Activated T-helper 2 cell treated with anti-CD3 and anti-CD28 coated beads, Interferon-gamma antibody, Interleukin-2, Interleukin-4, amounts not matched to agents 10 μg/mL and 5 μg/mL and 100 μg/mL, durations not matched to agents 14 hours and 24 hours and 36 hours (primary cell): ENCODE measurements around the gene NCSTN. TPM values are rescaled to one million over a fixed set of nuclear protein-coding genes. Genes with fewer than 3 reads are reported as not detected.
A peak's percentile ranks its signal among the peaks of the same experiment; 100 is the strongest.

Experiments used
- DNase-seq: peaks from one replicate; pipeline ENCODE4 v3.0.0; 2021; ENCODE audit warnings: low spot score
- H3K27ac Mint-ChIP-seq: one replicate; pipeline ENCODE4 v1.8.0; 2021; ENCODE audit warnings: mixed read lengths
- H3K27me3 Mint-ChIP-seq: one replicate; pipeline ENCODE4 v1.8.0; 2021; ENCODE audit warnings: low read depth, mixed read lengths
- H3K36me3 Mint-ChIP-seq: one replicate; pipeline ENCODE4 v1.8.0; 2021; ENCODE audit warnings: low read depth, mixed read lengths
- H3K4me1 Mint-ChIP-seq: one replicate; pipeline ENCODE4 v1.8.0; 2021; ENCODE audit warnings: low read depth, mixed read lengths
- H3K4me3 Mint-ChIP-seq: one replicate; pipeline ENCODE4 v1.8.0; 2021; ENCODE audit warnings: low read depth, mild to moderate bottlenecking, moderate library complexity, mixed read lengths
- H3K9me3 Mint-ChIP-seq: one replicate; pipeline ENCODE4 v1.8.0; 2021; ENCODE audit warnings: mixed read lengths
- intact Hi-C: fragments of 100-400 bp; cut with micrococcal nuclease; formaldehyde crosslinking; loops from one replicate; pipeline ENCODE4 v1.15.1; 2023
- total RNA-seq: library from RNA; stranded (reverse); gene quantifications from 2 replicates; pipeline ENCODE4 v1.2.3, GENCODE V29; 2022

NCSTN gene
- total RNA-seq: 65.3 and 72.4 TPM in 2 replicates

DNA sequence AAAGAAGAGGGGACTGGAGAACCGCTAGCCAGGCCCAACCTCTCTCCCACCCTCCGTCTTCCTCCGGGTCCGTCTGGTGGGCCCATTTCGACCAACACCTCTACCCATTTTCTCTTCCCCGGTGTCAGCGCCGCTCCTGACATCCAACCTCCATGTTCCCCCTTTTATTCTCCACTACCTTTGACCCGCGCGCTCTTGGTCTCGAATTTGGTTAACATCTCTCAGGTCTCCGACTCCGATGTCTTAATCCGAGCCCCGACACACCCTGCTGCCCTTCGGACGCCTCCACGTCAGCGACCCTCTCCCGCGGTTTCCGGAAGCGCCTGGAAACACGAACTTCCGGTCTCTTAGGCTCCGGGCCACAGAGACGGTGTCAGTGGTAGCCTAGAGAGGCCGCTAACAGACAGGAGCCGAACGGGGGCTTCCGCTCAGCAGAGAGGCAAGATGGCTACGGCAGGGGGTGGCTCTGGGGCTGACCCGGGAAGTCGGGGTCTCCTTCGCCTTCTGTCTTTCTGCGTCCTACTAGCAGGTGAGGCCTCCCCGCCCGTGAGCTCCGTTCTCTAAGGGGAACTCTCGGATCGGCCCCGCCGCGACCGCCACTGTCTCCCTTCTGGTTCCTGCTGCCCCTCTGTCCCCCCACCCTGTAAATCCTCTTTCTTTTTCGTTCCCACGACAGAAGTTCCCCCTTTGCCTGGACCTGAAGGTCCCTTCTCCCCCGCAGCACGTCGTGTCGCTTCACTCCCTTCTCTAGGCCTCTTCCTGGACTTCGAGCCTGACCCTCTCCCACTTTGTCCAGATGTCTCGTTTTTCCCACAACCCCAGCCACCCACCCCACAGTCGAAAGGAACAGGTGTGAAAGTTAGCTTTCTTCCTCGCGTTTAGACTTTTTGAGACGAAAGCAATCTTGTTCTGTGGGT is at the start of gene NCSTN, which contains the start of gene COPA:
TSS of gene NCSTN (plus strand) at position 431 of the 917 bp plus-strand sequence. CDS start at position 445, 14 bp downstream.
TSS of gene COPA (minus strand) at position 298 of the 917 bp plus-strand sequence. CDS start at position 218, 80 bp downstream.
- intact Hi-C loops: loop anchor here (2.0 to 5.0 kb wide), 3 partner anchors 34 to 264 kb away; partner anchors contain the start of gene PEX19
- H3K36me3 Mint-ChIP-seq: peaks cover 54% of the 10 kb centered on the region
- H3K27ac Mint-ChIP-seq: peak within 1 kb of the TSS; percentile 99
- peaks cover 44% of the 10 kb centered on the region for H3K4me1 Mint-ChIP-seq
- DNase-seq: peak; percentile 87
- no peaks in the 10 kb centered on the region for H3K27me3 Mint-ChIP-seq
- peak within 1 kb of the TSS; percentile 99 for H3K4me3 Mint-ChIP-seq
- no peaks in the 10 kb centered on the region for H3K9me3 Mint-ChIP-seq

DNA sequence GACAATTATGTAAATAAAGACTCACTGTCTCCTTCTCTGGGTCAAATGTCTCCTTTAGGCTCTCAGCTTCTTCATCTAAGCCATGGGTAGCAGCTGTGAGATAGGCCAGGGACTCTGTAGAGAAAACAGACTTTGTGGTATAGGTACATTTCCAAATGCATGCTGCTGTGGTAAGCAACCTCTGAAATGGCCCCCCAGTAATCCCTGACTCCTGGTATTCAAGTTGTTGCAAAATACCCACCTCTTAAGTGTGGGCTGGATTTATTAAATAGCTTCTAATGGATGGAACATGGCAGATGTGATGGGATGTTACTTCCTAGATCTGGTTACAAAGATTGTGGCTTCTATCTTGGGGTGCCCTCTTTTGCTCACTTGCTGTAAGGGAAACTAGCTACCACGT is 47.1 kb upstream of the NCSTN start:
- H3K4me1 Mint-ChIP-seq: no peaks in the 10 kb centered on the region
- H3K9me3 Mint-ChIP-seq: no peaks in the 10 kb centered on the region
- no peak for DNase-seq
- H3K27ac Mint-ChIP-seq: no peak overlapping the region
- H3K4me3 Mint-ChIP-seq: no peak overlapping the region
- peaks cover 91% of the 10 kb centered on the region for H3K36me3 Mint-ChIP-seq
- no peaks in the 10 kb centered on the region for H3K27me3 Mint-ChIP-seq
- intact Hi-C loops: no loop called here

DNA sequence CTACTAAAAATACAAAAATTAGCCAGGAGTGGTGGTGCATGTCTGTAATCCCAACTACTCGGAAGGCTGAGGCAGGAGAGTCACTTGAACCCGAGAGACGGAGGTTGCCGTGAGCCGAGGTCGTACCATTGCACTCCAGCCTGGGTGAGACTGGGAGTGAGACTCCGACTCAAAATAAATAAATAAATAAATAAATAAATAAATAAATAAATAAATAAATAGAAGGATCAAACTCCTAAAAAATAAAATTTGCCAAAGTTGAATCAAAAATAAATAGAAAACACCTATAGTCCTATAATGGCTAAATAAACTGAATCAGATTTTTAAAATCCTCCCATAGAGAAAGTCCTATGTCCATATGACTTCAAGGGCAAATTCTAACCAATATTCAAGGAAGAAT is 43.0 kb upstream of the NCSTN start:
- Mint-ChIP-seq H3K4me3 (no peak overlapping the region), H3K9me3 (no peaks in the 10 kb centered on the region), H3K36me3 (peaks cover 71% of the 10 kb centered on the region)

DNA sequence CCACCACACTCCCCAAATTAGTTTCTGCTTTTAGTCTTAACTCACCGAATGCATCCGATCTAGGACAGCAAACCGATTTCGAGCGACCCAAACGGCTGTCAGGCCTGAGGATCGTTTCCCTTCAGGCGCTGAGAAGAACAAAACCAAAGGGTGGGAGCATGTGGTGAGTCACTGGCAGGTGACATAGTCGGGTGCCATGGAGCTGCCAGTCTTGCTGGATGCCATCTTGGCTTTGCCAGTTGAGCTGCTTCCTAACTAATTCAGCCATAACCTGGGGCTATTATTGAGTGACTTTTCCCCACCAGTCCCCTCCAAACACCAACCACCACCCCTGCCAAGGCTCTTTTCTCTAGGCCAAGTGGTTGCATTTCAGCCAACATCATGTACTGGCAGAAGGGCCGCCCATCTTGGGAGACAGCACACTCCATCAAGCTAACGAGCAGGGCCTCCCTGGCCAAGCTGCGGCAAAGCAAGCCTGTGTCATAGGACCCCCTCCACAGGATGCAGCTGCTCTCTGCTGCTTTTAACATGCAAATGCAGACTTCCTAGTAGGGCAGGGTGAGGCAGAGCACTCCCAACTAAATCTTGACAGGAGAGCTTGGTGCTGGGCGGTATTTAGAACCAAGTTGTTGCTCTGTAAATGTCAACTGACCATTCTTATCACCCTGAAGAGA is 35.9 kb upstream of the NCSTN start:
- Mint-ChIP-seq H3K4me1 (no peaks in the 10 kb centered on the region), H3K27me3 (no peaks in the 10 kb centered on the region), H3K27ac (no peak overlapping the region), H3K9me3 (no peaks in the 10 kb centered on the region), H3K36me3 (peaks cover 78% of the 10 kb centered on the region), H3K4me3 (no peak overlapping the region)
- no peak for DNase-seq
- intact Hi-C loops: no loop called here

More for the DNA sequence above, 43.0 kb upstream of the NCSTN start:
- H3K27me3 Mint-ChIP-seq: no peaks in the 10 kb centered on the region
- no peaks in the 10 kb centered on the region for H3K4me1 Mint-ChIP-seq
- no peak for DNase-seq
- no peak overlapping the region for H3K27ac Mint-ChIP-seq
- intact Hi-C loops: no loop called here

DNA sequence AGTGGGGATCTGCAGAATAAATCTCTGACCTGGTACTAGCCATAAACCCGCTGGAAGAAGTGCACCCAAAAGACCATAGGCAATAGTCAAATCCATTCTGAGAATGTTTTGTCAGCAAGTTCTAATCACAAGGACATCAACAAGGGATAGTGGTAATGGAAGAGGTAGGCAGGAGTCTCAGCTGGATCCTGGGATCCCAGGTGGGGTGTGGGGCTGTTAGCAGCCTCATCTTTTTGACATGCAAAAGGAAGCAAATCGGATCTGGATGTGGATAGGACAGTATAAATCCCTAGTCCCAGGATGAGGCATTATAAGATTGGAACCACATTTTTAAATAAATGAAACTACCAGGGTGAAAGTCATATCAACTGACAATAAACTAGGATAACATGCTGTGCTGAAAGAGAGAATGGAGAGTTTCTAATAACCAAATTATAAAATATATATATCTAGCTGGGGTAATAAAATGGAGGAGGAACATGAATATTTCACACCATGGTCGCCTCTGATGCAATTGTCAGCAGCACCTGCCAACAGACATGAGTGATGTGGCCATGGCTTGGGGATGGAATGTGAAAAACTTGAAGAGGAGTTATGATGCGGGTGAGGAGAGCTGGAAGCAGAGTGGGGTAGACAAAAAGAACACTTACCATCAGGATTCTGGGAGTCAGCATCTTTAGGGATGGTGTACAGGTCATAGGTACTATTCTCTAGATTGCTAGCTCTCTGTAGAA is 34.6 kb upstream of the NCSTN start:
- intact Hi-C loops: no loop called here
- DNase-seq: no peak
- Mint-ChIP-seq H3K27ac (no peak overlapping the region), H3K27me3 (no peaks in the 10 kb centered on the region), H3K9me3 (no peaks in the 10 kb centered on the region), H3K4me1 (no peaks in the 10 kb centered on the region), H3K4me3 (no peak overlapping the region), H3K36me3 (peaks cover 81% of the 10 kb centered on the region)

DNA sequence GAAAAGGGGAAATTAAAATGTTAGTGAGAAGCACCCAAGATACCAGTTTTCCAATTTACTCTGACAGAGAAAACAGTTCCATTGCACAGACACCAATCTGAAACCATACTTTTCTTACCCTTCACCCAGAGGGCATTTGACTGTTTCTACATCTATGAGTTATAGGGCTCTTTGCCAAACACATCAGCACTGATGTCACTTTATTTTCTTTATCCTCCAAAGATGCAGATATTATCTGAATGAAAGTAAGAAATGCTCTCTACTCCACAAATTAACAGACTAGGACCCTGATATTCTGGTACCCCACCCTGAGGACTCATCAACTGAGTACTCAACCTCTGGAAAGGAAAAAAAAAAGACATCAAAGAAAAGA is 34.0 kb upstream of the NCSTN start:
- Mint-ChIP-seq H3K27me3 (no peaks in the 10 kb centered on the region), H3K27ac (peak overlapping the region; percentile 23), H3K4me1 (no peaks in the 10 kb centered on the region), H3K4me3 (no peak overlapping the region), H3K36me3 (peaks cover 84% of the 10 kb centered on the region), H3K9me3 (no peaks in the 10 kb centered on the region)
- DNase-seq: no peak
- intact Hi-C loops: no loop called here

DNA sequence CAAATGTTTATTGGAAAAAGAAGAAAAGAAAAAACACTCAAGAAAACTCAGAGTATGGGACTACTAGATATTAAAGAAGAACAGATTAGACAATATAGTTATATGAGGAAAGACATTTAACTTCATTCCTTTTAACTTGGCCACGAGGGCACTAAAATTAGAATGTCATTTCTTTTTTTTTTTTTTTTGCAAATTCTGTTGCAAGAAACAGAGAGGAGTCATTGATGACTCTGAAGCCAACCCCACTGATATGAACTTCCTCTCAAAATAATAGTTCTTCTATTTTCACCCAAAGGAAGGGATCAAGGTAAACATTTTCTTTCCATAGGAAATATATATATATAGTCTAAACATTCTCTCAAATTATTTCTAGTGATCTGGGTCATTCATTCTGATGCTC is 33.6 kb upstream of the NCSTN start:
- DNase-seq: no peak
- no peaks in the 10 kb centered on the region for H3K4me1 Mint-ChIP-seq
- peaks cover 87% of the 10 kb centered on the region for H3K36me3 Mint-ChIP-seq
- intact Hi-C loops: no loop called here
- no peaks in the 10 kb centered on the region for H3K9me3 Mint-ChIP-seq
- H3K4me3 Mint-ChIP-seq: no peak overlapping the region
- peak overlapping the region; percentile 23 for H3K27ac Mint-ChIP-seq
- H3K27me3 Mint-ChIP-seq: no peaks in the 10 kb centered on the region

DNA sequence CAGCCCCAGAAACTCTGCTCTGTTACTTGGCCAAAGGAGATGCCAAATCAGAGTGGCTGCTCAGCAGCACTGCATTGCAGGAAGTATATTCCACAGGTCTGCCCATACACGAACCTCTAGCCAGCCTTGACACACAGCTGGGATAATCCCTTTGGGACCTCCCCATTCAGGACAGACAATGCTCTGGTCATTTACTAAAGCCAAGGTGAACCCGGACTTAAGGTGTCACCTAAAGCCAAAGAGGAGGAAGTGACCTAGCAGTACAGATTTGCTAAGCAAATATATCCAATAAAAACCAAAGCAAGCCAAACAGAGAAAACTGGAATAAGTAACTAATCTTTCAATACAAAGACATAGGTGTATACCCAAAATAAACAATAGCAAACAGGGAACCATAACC is 27.8 kb upstream of the NCSTN start:
- Mint-ChIP-seq H3K27ac (no peak overlapping the region), H3K4me1 (peaks cover 15% of the 10 kb centered on the region)
- no peak for DNase-seq

DNA sequence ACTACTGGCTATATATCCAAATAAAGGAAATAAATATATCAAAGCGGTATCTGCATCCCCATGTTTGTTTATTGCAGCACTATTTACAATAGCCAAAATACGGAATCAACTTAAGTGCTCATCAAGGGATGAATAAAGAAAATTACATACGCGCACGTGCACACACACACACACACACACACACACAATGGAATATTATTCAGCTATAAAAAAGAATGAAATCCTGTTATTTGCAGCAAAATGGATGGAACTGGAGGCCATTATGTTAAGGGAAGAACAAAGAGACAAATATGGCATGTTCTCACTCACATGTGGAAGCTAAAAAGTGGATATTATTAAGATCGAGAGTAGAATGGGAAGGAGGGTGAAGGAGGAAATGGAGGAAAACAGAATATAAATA is 20.4 kb upstream of the NCSTN start:
- Mint-ChIP-seq H3K9me3 (peaks cover 2% of the 10 kb centered on the region), H3K36me3 (peaks cover 70% of the 10 kb centered on the region), H3K27ac (no peak overlapping the region), H3K27me3 (no peaks in the 10 kb centered on the region), H3K4me1 (peaks cover 6% of the 10 kb centered on the region), H3K4me3 (no peak overlapping the region)
- intact Hi-C loops: no loop called here
- no peak for DNase-seq

More for the DNA sequence above, 27.8 kb upstream of the NCSTN start:
- Mint-ChIP-seq H3K4me3 (no peak overlapping the region), H3K36me3 (peaks cover 88% of the 10 kb centered on the region), H3K27me3 (no peaks in the 10 kb centered on the region), H3K9me3 (peaks cover 14% of the 10 kb centered on the region)
- intact Hi-C loops: no loop called here

DNA sequence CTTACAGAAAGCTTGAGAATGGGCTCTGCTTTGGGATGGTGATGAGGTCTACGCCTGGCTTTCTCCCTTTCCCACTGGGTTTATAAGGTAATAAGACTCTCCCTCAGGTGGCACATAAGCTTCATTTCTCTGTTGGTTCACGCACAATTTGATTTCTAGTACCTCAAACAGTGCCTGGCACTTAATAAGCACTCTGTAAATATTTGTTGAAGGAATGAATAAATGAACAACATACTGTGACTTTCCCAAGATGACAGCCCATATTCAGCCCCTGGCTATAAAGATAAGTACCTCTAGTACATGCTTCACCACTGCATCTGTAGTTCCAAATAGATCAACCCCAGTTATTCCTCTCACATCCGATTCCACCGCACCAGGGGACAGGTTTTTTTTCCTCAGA is 17.9 kb upstream of the NCSTN start:
- no peak overlapping the region for H3K4me3 Mint-ChIP-seq
- H3K4me1 Mint-ChIP-seq: no peaks in the 10 kb centered on the region
- no peak for DNase-seq
- intact Hi-C loops: no loop called here
- no peak overlapping the region for H3K27ac Mint-ChIP-seq
- H3K9me3 Mint-ChIP-seq: no peaks in the 10 kb centered on the region
- H3K27me3 Mint-ChIP-seq: no peaks in the 10 kb centered on the region
- H3K36me3 Mint-ChIP-seq: peaks cover 68% of the 10 kb centered on the region

DNA sequence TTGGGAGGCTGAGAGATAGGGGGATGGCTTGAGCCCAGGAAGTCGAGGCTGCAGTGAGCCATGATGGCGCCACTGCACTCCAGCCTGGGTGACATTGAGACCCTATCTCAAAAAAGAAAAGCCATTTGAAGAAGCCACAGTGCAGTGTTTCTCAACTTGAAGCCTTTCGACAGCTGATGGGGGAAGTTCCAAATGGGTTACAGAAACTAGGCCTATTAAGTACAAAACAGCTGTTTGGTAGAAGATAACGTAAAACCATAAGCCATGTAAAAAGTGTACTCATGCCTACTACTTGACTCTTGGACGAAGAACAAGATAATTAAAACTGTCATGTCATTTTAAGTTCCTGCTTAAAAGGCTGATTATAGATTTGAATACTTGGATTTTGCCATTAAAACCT is 16.8 kb upstream of the NCSTN start:
- intact Hi-C loops: no loop called here
- Mint-ChIP-seq H3K4me1 (no peaks in the 10 kb centered on the region), H3K9me3 (no peaks in the 10 kb centered on the region), H3K36me3 (peaks cover 70% of the 10 kb centered on the region), H3K4me3 (no peak overlapping the region), H3K27ac (no peak overlapping the region), H3K27me3 (no peaks in the 10 kb centered on the region)
- DNase-seq: no peak

DNA sequence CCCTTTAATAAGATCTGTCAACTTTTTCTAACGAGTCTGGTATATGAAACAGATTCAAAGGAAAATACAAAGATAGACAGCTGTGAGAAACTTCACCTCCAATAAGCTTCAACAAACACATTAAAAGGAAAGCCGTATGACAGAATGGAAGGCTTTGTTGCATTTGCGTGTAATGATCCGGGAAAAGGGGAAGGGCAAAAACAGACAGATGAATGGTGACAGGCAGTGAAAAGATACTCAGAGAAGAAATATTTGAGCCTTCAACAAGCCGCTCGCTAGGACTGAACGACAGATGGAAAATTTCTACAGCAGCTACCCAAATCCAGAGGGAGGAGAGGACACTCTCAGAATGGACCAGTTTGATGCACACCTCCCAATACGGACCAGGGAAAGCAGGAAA is 15.0 kb upstream of the NCSTN start:
- Mint-ChIP-seq H3K4me3 (no peak overlapping the region), H3K36me3 (peaks cover 69% of the 10 kb centered on the region), H3K4me1 (no peaks in the 10 kb centered on the region), H3K9me3 (no peaks in the 10 kb centered on the region), H3K27me3 (no peaks in the 10 kb centered on the region), H3K27ac (no peak overlapping the region)
- intact Hi-C loops: no loop called here
- DNase-seq: no peak
